T-helper 1 cell treated with Interleukin-12 subunit alpha and Interleukin-12 subunit beta and Interleukin-4 antibody, amounts not matched to agents 30 μg/mL and 1 μg/mL, for 36 hours (primary cell): ENCODE data around the gene ZBTB7C.

Experiments used
- H3K27ac Mint-ChIP-seq: one replicate; pipeline ENCODE4 v1.8.0; 2021; ENCODE audit warnings: mild to moderate bottlenecking, mixed read lengths
- H3K27me3 Mint-ChIP-seq: one replicate; pipeline ENCODE4 v1.8.0; 2021; ENCODE audit warnings: low read depth, mixed read lengths
- H3K36me3 Mint-ChIP-seq: one replicate; pipeline ENCODE4 v1.8.0; 2021; ENCODE audit warnings: low read depth, mixed read lengths
- H3K4me1 Mint-ChIP-seq: one replicate; pipeline ENCODE4 v1.8.0; 2021; ENCODE audit warnings: low read depth, mixed read lengths
- H3K4me3 Mint-ChIP-seq: one replicate; pipeline ENCODE4 v1.8.0; 2021; ENCODE audit warnings: mild to moderate bottlenecking, moderate library complexity, mixed read lengths
- H3K9me3 Mint-ChIP-seq: one replicate; pipeline ENCODE4 v1.8.0; 2021; ENCODE audit warnings: mixed read lengths

The ZBTB7C gene

DNA sequence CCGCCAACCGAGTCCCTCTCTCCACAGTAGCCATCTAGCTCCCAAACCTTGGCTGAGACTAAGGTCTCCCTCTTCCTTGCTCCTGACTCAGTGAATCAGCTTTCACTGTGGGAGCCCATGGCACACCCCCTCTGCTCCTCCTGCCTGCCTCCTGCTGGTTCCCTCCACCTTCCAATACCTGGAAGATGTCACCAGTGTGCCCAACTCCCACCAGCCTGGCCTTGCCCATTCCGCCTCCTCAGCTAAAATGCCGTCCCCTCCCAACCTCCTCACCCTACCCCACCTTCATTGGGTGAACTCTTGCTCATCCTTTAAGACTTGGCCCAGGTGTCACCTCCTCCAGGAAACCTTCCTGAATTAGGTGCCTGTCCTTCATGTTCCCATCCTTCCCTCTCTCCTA lies 348.8 kb downstream of the ZBTB7C start:
- Mint-ChIP-seq H3K4me3 (no peak overlapping the region), H3K4me1 (no peaks in the 10 kb centered on the region), H3K27ac (no peak overlapping the region), H3K27me3 (peaks cover 57% of the 10 kb centered on the region), H3K9me3 (no peaks in the 10 kb centered on the region), H3K36me3 (no peaks in the 10 kb centered on the region)

GRCh38 chr18:48059455-48060010 lies 349.6 kb downstream of the ZBTB7C start:
- Mint-ChIP-seq H3K27me3 (peaks cover 63% of the 10 kb centered on the region), H3K27ac (no peak overlapping the region), H3K36me3 (no peaks in the 10 kb centered on the region), H3K4me1 (no peaks in the 10 kb centered on the region), H3K4me3 (no peak overlapping the region), H3K9me3 (no peaks in the 10 kb centered on the region)

DNA sequence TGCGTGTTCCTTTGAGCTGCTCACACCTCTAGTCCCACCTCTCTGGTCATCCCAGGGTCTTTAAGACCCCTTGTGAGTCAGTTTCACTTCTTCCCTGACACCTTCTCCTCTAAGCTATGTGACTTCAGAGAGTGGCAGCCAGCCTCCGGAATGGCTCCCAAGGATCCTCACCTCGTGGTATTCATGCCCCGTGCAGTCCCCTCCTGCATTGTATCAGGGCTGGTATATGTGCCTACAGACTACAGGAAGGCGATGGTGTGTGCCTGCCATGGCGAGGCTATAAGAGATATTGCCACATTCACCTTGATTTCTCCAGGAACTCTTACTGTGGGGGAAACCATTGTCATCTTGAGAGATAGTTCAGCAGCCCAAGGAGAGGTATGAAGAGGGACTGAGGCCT lies 350.7 kb downstream of the ZBTB7C start:
- Mint-ChIP-seq H3K4me3 (no peak overlapping the region), H3K27me3 (peaks cover 73% of the 10 kb centered on the region), H3K27ac (no peak overlapping the region), H3K9me3 (no peaks in the 10 kb centered on the region), H3K36me3 (no peaks in the 10 kb centered on the region), H3K4me1 (no peaks in the 10 kb centered on the region)

- no peak overlapping the region for H3K27ac Mint-ChIP-seq
- H3K27me3 Mint-ChIP-seq: peaks cover 73% of the 10 kb centered on the region
- no peaks in the 10 kb centered on the region for H3K4me1 Mint-ChIP-seq
- H3K9me3 Mint-ChIP-seq: no peaks in the 10 kb centered on the region
- no peaks in the 10 kb centered on the region for H3K36me3 Mint-ChIP-seq
- no peak overlapping the region for H3K4me3 Mint-ChIP-seq
These were observed 352.2 kb downstream of the ZBTB7C start for GRCh38 chr18:48057018-48057417.

DNA sequence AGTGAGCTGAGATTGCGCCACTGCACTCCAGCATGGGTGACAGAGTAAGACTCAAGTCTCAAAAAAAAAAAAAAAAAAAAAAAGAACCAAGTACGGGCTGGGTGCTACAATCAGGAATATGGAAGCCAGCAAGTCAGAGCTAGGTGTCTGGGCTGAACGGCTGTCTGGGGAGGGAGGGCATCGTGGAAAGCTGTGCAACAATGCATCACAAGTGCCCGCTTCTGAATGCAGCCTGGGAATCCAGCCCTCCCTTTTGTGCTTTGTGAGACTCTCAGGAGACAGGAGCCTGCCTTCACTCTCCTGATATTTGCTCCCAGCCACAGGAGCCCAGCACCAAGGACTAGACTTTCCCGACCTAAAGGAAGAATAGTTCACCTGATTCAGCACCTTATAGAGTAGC lies 353.8 kb downstream of the ZBTB7C start:
- Mint-ChIP-seq H3K27ac (no peak overlapping the region), H3K4me3 (no peak overlapping the region), H3K36me3 (no peaks in the 10 kb centered on the region), H3K4me1 (no peaks in the 10 kb centered on the region), H3K27me3 (peaks cover 63% of the 10 kb centered on the region), H3K9me3 (no peaks in the 10 kb centered on the region)

- H3K27ac Mint-ChIP-seq: no peak overlapping the region
- no peaks in the 10 kb centered on the region for H3K4me1 Mint-ChIP-seq
- H3K4me3 Mint-ChIP-seq: no peak overlapping the region
- no peaks in the 10 kb centered on the region for H3K9me3 Mint-ChIP-seq
- peaks cover 53% of the 10 kb centered on the region for H3K27me3 Mint-ChIP-seq
- H3K36me3 Mint-ChIP-seq: no peaks in the 10 kb centered on the region
These were observed 355.0 kb downstream of the ZBTB7C start for GRCh38 chr18:48053881-48054816.

DNA sequence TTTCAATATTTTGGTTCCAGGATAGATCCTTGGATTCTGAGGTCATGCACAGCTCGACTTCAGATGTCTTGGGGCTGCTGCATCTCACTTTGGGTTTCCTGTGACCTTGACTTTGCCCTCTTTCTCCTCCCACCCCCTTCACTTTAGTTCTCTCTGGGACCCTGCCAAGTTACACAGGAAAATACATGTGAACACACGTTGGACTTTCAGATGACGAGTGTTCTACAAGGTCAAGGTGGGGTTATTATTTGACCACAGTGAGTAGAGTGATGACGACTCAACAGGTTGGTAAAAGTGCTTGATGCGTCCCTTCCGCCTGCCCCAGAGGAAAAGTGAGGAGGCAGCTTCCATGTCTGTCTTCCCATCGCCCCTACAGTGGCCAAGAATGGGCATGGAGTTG lies 356.3 kb downstream of the ZBTB7C start:
- H3K4me3 Mint-ChIP-seq: no peak overlapping the region
- no peaks in the 10 kb centered on the region for H3K9me3 Mint-ChIP-seq
- H3K36me3 Mint-ChIP-seq: no peaks in the 10 kb centered on the region
- no peaks in the 10 kb centered on the region for H3K4me1 Mint-ChIP-seq
- H3K27me3 Mint-ChIP-seq: peaks cover 40% of the 10 kb centered on the region
- H3K27ac Mint-ChIP-seq: no peak overlapping the region

DNA sequence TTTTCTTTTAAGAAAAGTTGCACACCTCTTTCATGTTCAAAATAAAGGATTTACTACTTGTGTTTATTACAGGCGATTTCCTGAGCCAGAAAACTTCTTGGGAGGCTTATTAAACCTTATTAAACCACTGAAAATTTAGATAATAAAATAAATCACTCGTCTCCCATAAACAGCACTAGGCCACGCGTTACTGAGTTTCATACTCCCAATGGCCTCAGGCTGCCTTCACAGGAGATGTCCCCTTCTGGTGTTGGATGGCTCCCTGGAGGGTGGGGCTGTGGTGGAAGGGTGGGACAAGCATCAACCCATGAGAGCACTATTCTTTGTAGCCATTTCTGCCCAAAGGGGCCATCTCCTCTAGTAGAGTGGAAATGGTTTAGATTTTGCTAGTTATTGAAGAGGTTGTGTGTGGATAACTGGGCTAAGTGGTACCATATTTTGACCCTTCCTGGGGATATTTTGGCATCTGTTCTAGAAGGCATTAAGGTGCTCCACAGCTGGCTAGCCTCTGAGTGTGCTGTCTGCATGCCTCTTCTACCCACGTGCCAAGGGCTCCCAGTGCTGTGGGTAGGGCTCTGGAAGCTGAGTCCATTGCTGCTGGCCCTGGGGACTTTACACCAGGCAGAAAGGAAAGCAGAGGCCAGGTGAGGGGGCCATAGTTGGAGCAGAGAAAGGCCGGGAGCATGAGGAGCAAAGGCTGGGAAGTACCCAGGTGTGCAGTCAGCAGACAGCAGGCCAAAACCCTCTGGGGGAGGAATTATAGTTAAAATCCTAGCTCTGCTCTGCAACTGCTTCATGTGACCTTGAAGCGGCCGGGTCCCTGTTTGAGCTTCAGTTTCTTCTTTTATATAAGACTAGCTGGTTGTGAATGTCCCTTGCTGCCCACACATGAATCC lies 357.0 kb downstream of the ZBTB7C start:
- H3K27ac Mint-ChIP-seq: no peak overlapping the region
- H3K36me3 Mint-ChIP-seq: no peaks in the 10 kb centered on the region
- H3K4me3 Mint-ChIP-seq: no peak overlapping the region
- no peaks in the 10 kb centered on the region for H3K9me3 Mint-ChIP-seq
- peaks cover 34% of the 10 kb centered on the region for H3K27me3 Mint-ChIP-seq
- no peaks in the 10 kb centered on the region for H3K4me1 Mint-ChIP-seq

GRCh38 chr18:48050176-48050575 lies 359.0 kb downstream of the ZBTB7C start:
- Mint-ChIP-seq H3K9me3 (peaks cover 4% of the 10 kb centered on the region), H3K4me3 (no peak overlapping the region), H3K27me3 (peaks cover 16% of the 10 kb centered on the region), H3K36me3 (no peaks in the 10 kb centered on the region), H3K27ac (no peak overlapping the region), H3K4me1 (no peaks in the 10 kb centered on the region)

DNA sequence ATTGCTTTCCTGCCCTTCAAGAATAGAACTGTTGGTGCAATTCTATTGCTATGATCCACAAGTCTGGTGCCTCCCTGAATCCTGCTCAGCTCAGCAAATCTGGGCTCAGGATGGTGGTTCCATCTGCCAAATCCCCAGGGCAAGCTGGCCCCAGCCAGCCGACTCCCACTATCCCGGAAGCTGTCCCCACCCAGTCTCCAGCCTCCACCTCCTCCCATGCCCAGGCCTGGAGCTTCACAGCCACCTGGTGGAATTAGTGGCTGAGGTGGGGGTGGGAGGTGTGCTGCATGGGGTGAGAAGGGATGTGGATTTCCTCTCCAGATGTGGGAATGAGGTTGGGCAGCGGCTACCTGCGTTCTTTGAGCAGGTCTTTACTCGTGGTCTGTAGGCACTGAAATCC lies 359.4 kb downstream of the ZBTB7C start:
- Mint-ChIP-seq H3K27me3 (peaks cover 13% of the 10 kb centered on the region), H3K4me1 (no peaks in the 10 kb centered on the region), H3K36me3 (no peaks in the 10 kb centered on the region), H3K27ac (no peak overlapping the region), H3K4me3 (no peak overlapping the region), H3K9me3 (peaks cover 4% of the 10 kb centered on the region)

GRCh38 chr18:48048251-48048650 lies 360.9 kb downstream of the ZBTB7C start:
- Mint-ChIP-seq H3K27me3 (no peaks in the 10 kb centered on the region), H3K9me3 (peaks cover 4% of the 10 kb centered on the region), H3K36me3 (no peaks in the 10 kb centered on the region), H3K4me1 (no peaks in the 10 kb centered on the region), H3K27ac (no peak overlapping the region), H3K4me3 (no peak overlapping the region)

DNA sequence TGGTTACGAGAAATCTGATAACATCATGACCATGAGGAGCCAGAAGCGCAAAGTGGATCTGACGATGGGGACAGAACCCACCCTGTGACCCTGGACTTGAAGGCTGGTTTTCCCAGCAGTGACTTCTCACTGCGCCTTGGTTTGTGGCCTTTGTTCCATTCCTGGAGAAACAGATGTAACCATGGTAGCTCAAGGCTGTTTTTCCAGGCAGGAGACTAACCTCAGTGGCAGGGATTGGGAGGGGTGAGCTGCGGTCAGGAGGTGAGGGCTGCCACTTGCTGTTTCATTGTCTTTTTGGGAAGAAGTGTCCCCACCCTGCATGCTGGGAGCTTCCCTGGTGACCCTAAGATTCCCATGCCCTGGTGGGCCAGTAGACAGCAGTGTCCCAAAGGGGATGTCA lies 362.3 kb downstream of the ZBTB7C start:
- Mint-ChIP-seq H3K27me3 (no peaks in the 10 kb centered on the region), H3K27ac (no peak overlapping the region), H3K4me1 (no peaks in the 10 kb centered on the region), H3K9me3 (peaks cover 4% of the 10 kb centered on the region), H3K36me3 (no peaks in the 10 kb centered on the region), H3K4me3 (no peak overlapping the region)

- Mint-ChIP-seq H3K27ac (no peak overlapping the region), H3K27me3 (no peaks in the 10 kb centered on the region), H3K9me3 (peaks cover 4% of the 10 kb centered on the region), H3K36me3 (no peaks in the 10 kb centered on the region), H3K4me1 (no peaks in the 10 kb centered on the region), H3K4me3 (no peak overlapping the region)
These were observed 363.4 kb downstream of the ZBTB7C start for GRCh38 chr18:48045744-48046143.

DNA sequence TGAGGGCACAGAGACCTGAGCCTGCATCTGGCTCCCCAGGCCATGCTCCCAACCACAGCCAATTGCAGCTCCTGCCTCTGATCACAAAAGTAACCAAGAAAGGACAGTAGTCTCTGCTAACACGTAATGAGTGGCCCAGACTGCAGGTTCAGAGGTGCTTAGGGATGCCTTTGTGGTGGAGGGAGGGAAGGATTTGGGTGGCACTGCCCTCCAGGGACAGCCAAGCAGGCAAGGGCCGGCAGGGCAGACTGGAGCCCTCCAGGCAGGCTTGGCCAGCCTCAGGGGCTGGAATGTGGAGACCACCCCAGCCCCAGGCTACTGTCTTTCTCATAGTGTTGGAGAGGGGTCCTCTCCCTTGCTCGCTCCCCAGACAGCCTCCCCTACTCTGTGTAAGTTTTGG lies 364.2 kb downstream of the ZBTB7C start:
- Mint-ChIP-seq H3K4me1 (no peaks in the 10 kb centered on the region), H3K9me3 (peaks cover 4% of the 10 kb centered on the region), H3K36me3 (no peaks in the 10 kb centered on the region), H3K27me3 (no peaks in the 10 kb centered on the region), H3K27ac (no peak overlapping the region), H3K4me3 (no peak overlapping the region)
